GM12878 (cell line): ENCODE measurements around the gene TRRAP. TPM values are rescaled to one million over a fixed set of nuclear protein-coding genes. Genes with fewer than 3 reads are reported as not detected.

Experiments
- BCL3 ChIP-seq: IDR thresholded peaks from 2 replicates; pipeline ENCODE4 v1.6.1; 2011; ENCODE audit warnings: borderline replicate concordance, low read depth, mild to moderate bottlenecking, moderate library complexity, low read length; ENCODE audit not compliant: insufficient read depth, poor library complexity, severe bottlenecking
- EED ChIP-seq: sonication (generic); IDR thresholded peaks from 2 replicates; pipeline ENCODE4 v1.6.1; 2016; ENCODE audit warnings: antibody characterized with exemption, low read depth
- SREBF1 ChIP-seq: IDR thresholded peaks from 2 replicates; pipeline ENCODE4 v1.6.1; 2012; ENCODE audit warnings: mild to moderate bottlenecking, low read length
- polyA plus RNA-seq, 11 experiments: library from polyadenylated mRNA; depleted of rRNA in 4 of 11; unstranded in 6 of 11; stranded (reverse) in 5 of 11; fragments of >200 nt; fragmentation: Nextera tagmentation in 4 of 11; fragmentation: Illumina TruSeq in 1 of 11; extraction: Ambion mirVana in 4 of 11; extraction: Trizol in 1 of 11; gene quantifications; 1 replicate in 1 of 11; 2 replicates in 10 of 11; pipeline versions ENCODE4 v1.2.1 to v1.2.3, GENCODE V29; 2011 to 2016; ENCODE audit warnings: inconsistent platforms in 2 of 11, missing spikeins in 2 of 11, low read depth in 1 of 11
- total RNA-seq, 4 experiments: library from RNA; depleted of rRNA in 3 of 4; stranded (reverse); fragments of >200 nt in 3 of 4; fragmentation: Illumina TruSeq in 1 of 4; extraction: Trizol in 1 of 4; gene quantifications; 2 replicates each; pipeline versions ENCODE4 v1.2.1 to v1.2.3, GENCODE V29; 2013 to 2021
- TF ChIP-seq, protein P1 (sequence below): fragments of 150-350 bp; IDR thresholded peaks from 2 replicates; pipeline ENCODE4 v1.6.1; 2016; ENCODE audit warnings: low read depth, low read length
- TF ChIP-seq, protein P2 (sequence below): fragments of 450-650 bp; IDR thresholded peaks from 2 replicates; pipeline ENCODE4 v1.6.1; 2018; ENCODE audit warnings: mild to moderate bottlenecking, low read depth, moderate library complexity; ENCODE audit not compliant: partially characterized antibody
- TF ChIP-seq, protein P3 (sequence below): fragments of 450-650 bp; IDR thresholded peaks from 2 replicates; pipeline ENCODE4 v1.6.1; 2017; ENCODE audit warnings: low read depth, mild to moderate bottlenecking, moderate library complexity

TRRAP gene
- total and polyA plus RNA-seq, 10 of the 15 experiments (the other 5 are each of a cell fraction or from before 2014, with no cell fraction given), result 1.1 to 39.3 (median 8.5) TPM

DNA sequence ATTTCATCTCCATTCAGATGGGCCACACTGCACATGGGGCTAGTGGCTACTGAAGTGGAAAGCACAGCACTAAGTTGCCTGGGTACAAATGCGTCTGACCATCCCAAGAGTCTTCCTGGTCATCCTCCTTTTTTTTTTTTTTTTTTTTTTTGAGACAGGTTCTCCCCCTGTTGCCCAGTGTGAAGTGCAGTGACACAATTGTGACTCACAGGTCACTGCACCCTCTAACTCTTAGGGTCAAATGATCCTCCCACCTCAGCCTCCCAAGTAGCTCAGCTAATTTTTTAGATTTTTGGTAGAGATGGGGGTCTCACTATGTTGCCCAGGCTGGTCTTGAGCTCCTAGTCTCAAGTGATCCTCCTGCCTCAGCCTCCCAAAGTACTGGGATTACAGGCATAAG, 3.4 kb upstream of the TRRAP start (continued):
- no peak for TF ChIP-seq BCL3
- TF ChIP-seq, protein P1, sequence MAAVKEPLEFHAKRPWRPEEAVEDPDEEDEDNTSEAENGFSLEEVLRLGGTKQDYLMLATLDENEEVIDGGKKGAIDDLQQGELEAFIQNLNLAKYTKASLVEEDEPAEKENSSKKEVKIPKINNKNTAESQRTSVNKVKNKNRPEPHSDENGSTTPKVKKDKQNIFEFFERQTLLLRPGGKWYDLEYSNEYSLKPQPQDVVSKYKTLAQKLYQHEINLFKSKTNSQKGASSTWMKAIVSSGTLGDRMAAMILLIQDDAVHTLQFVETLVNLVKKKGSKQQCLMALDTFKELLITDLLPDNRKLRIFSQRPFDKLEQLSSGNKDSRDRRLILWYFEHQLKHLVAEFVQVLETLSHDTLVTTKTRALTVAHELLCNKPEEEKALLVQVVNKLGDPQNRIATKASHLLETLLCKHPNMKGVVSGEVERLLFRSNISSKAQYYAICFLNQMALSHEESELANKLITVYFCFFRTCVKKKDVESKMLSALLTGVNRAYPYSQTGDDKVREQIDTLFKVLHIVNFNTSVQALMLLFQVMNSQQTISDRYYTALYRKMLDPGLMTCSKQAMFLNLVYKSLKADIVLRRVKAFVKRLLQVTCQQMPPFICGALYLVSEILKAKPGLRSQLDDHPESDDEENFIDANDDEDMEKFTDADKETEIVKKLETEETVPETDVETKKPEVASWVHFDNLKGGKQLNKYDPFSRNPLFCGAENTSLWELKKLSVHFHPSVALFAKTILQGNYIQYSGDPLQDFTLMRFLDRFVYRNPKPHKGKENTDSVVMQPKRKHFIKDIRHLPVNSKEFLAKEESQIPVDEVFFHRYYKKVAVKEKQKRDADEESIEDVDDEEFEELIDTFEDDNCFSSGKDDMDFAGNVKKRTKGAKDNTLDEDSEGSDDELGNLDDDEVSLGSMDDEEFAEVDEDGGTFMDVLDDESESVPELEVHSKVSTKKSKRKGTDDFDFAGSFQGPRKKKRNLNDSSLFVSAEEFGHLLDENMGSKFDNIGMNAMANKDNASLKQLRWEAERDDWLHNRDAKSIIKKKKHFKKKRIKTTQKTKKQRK, result no peak
- no peak for TF ChIP-seq SREBF1
- TF ChIP-seq, protein P2, sequence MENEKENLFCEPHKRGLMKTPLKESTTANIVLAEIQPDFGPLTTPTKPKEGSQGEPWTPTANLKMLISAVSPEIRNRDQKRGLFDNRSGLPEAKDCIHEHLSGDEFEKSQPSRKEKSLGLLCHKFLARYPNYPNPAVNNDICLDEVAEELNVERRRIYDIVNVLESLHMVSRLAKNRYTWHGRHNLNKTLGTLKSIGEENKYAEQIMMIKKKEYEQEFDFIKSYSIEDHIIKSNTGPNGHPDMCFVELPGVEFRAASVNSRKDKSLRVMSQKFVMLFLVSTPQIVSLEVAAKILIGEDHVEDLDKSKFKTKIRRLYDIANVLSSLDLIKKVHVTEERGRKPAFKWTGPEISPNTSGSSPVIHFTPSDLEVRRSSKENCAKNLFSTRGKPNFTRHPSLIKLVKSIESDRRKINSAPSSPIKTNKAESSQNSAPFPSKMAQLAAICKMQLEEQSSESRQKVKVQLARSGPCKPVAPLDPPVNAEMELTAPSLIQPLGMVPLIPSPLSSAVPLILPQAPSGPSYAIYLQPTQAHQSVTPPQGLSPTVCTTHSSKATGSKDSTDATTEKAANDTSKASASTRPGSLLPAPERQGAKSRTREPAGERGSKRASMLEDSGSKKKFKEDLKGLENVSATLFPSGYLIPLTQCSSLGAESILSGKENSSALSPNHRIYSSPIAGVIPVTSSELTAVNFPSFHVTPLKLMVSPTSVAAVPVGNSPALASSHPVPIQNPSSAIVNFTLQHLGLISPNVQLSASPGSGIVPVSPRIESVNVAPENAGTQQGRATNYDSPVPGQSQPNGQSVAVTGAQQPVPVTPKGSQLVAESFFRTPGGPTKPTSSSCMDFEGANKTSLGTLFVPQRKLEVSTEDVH, result no peak
- TF ChIP-seq EED, result no peak
- TF ChIP-seq, protein P3, sequence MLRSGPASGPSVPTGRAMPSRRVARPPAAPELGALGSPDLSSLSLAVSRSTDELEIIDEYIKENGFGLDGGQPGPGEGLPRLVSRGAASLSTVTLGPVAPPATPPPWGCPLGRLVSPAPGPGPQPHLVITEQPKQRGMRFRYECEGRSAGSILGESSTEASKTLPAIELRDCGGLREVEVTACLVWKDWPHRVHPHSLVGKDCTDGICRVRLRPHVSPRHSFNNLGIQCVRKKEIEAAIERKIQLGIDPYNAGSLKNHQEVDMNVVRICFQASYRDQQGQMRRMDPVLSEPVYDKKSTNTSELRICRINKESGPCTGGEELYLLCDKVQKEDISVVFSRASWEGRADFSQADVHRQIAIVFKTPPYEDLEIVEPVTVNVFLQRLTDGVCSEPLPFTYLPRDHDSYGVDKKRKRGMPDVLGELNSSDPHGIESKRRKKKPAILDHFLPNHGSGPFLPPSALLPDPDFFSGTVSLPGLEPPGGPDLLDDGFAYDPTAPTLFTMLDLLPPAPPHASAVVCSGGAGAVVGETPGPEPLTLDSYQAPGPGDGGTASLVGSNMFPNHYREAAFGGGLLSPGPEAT, result no peak
